SK-N-SH (cell line): Measurements from ENCODE around the gene PPP2R3B.

Source experiments
- CTCF ChIP-seq: fragments of 200-600 bp; sonication (generic); IDR thresholded peaks from 2 replicates; pipeline ENCODE4 v1.6.1; 2017; ENCODE audit warnings: antibody characterized with exemption, mild to moderate bottlenecking, moderate library complexity
- EP300 ChIP-seq, 2 experiments: IDR thresholded peaks; 2 replicates each; pipeline versions ENCODE4 v1.4.0 to v1.6.1; 2012; ENCODE audit warnings: borderline replicate concordance in 1 of 2, low read depth in 1 of 2, low read length in 1 of 2
- FOXM1 ChIP-seq: IDR thresholded peaks from 2 replicates; pipeline ENCODE4 v1.4.0; 2012; ENCODE audit warnings: low read depth, mild to moderate bottlenecking
- PBX3 ChIP-seq: IDR thresholded peaks from 2 replicates; pipeline ENCODE4; 2012
- POLR2AphosphoS5 ChIP-seq: IDR thresholded peaks from 2 replicates; pipeline ENCODE4 v1.6.1; 2012; ENCODE audit warnings: low read depth, low read length
- RAD21 ChIP-seq: IDR thresholded peaks from 2 replicates; pipeline ENCODE4 v1.6.1; 2012; ENCODE audit warnings: mild to moderate bottlenecking, low read length
- TAF1 ChIP-seq: IDR thresholded peaks from 2 replicates; pipeline ENCODE4 v1.6.1; 2012; ENCODE audit warnings: low read depth, mild to moderate bottlenecking, low read length, moderate library complexity, borderline replicate concordance
- YY1 ChIP-seq: IDR thresholded peaks from 2 replicates; pipeline ENCODE4 v1.4.0; 2012; ENCODE audit warnings: low read depth, mild to moderate bottlenecking

- TF ChIP-seq EP300 (IDR thresholded peaks at IDR 0.05; ENCODE audit: borderline replicate concordance in 1 of 2, low read depth in 1 of 2, low read length in 1 of 2) (no peak), FOXM1 (no peak), CTCF (no peak), POLR2AphosphoS5 (no peak), YY1 (no peak), TAF1 (no peak), RAD21 (no peak), PBX3 (no peak)
Observed at GRCh38 chrX:341541-342101, 45.1 kb downstream of the PPP2R3B start.
